ENCODE results near the gene OR6C6.
"Not testable (repeated sequence)": the region's sequence is repeated elsewhere in the genome, so short reads cannot be mapped to it uniquely, and the experiment has no call there.

The OR6C6 gene

GRCh38 chr12:55296469-55296868 is at the start of gene OR6C6:
Gene OR6C6, minus strand, starts transcription at chr12:55296569. Its CDS starts 1,337 bp downstream, at chr12:55295232.
- DNase-seq: no peak

GRCh38 chr12:55336002-55336401 is 39.6 kb upstream of the OR6C6 start:
- no peak for DNase-seq

DNA sequence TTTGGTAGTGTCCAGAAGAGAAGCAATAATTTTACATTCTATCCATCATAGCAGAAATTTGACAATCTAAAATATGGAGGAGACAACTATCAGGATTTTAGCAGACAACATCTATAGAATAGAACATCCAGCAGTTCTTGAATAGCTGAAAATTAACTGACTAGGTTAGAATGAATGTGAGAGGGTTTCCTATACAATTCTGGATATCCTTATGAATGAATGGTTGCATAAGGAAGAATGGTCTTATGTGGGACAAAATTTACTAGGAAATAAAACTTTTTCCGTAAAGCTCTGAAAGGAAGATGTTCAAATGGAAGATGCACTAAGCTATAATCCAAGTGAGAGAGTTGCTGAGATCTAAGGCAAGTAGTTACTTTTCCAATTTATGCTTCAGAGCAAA is 34.1 kb upstream of the OR6C6 start, which contains the start of gene OR6C3:
Gene OR6C3, plus strand, starts transcription at position 301 of the 400 bp plus-strand sequence. CDS start 955 bp downstream, outside the sequence.
- no peak for DNase-seq

GRCh38 chr12:55325801-55326200 is 29.4 kb upstream of the OR6C6 start:
- not testable (repeated sequence) for DNase-seq

- DNase-seq: no peak
Measured at GRCh38 chr12:55320201-55320600, 23.8 kb upstream of the OR6C6 start.

DNA sequence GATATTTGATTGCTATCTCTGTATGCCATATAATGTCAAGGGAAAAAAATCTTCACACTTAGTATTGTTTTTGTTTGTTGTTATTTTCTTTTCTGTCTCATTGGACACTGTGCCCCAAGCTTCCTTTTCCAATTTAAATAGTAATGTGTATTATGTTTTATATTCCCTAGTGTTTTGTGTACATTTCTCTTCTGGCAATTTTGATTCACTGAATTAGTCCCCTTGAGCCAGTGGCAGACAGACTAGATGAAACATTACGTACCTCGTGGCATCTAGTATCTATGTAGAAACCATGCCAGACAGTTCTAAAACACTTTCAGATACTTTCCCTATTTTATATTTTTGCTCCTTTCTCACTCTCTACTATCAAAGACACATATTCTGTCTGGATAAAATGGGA is 17.7 kb upstream of the OR6C6 start, which contains the start of gene OR6C1:
Gene OR6C1, plus strand, starts transcription at position 301 of the 400 bp plus-strand sequence. CDS start 6,257 bp downstream, outside the sequence.
- DNase-seq: no peak

DNA sequence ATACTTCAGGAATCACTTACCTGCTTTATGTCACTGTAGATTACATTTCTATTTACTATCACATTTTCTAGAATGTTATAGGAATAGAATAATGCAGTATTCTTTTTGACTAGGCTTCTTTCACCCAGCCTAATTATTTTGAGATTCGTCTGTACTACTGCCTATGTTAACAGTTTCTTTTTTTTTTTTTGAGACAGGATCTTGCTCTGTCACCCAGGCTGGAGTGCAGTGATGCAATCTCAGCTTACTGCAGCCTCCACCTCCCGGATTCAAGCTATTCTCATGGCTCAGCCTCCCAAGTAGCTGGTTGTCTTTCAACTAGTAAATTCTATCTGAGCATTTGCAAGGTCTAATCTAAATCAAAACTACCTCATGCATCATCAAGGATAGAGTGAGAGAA is 6.4 kb downstream of the OR6C6 start:
- DNase-seq: no peak

GRCh38 chr12:55280991-55281390 is 15.4 kb downstream of the OR6C6 start:
- DNase-seq: no peak

- DNase-seq: no peak
Measured at GRCh38 chr12:55258303-55258702, 38.1 kb downstream of the OR6C6 start.

GRCh38 chr12:55256831-55257230 is 39.5 kb downstream of the OR6C6 start:
- DNase-seq: no peak

DNA sequence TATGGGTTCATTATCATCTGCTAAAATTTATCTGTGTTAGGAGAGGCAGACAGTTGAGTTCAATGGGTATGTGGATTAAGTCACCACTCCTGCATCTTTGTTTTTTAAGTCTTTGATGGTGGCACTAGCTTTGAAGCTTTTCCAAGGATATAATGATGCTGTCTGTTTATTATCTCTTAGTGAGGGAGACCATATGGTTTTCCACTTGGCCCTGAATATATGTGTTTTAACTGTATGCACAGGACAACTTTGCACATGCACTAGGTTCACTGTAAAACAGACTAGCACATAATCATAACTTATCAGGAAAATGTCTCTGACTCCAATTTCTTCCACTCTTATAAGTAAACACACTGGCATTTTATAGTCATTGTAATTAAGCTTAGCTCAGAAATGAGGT is 43.1 kb downstream of the OR6C6 start:
- DNase-seq: no peak

DNA sequence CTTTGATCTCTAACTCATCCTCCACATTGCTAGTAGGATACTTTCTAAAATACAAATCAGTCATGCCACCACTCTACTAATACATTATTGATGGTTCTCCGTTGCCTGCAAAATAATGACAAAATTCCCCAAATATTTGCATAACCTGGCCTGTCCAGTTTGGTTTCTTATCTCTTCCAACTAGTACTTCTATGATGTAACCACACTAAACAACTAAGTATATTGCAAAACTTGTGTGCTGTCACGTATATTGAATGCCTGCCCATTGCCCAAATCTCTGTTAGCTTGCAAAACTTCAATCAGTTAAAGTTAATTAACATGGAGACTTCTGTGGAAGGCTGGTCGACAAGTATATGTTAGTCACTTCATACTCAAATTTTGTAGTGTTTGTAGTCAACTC is 45.4 kb downstream of the OR6C6 start:
- DNase-seq: no peak

GRCh38 chr12:55246159-55246558 is 50.2 kb downstream of the OR6C6 start:
- no peak for DNase-seq

- DNase-seq: no peak
Measured at GRCh38 chr12:55244309-55244708, 52.1 kb downstream of the OR6C6 start, which contains the start of gene OR6C74. Gene OR6C74, plus strand, starts transcription at chr12:55244609. Its CDS starts 2,679 bp downstream, at chr12:55247288.
